HUDEP-2 (cell line): ENCODE results near the gene LIMA1.
"Not testable (repeated sequence)": the region's sequence is repeated elsewhere in the genome, so short reads cannot be mapped to it uniquely, and the experiment has no call there.

Experiments
- DNase-seq, 76 experiments: peaks; one replicate each; lab custom pipeline; 2025; ENCODE audit not compliant: unreplicated experiment in 76 of 76; lab: John Stamatoyannopoulos, UW

LIMA1 gene

DNA sequence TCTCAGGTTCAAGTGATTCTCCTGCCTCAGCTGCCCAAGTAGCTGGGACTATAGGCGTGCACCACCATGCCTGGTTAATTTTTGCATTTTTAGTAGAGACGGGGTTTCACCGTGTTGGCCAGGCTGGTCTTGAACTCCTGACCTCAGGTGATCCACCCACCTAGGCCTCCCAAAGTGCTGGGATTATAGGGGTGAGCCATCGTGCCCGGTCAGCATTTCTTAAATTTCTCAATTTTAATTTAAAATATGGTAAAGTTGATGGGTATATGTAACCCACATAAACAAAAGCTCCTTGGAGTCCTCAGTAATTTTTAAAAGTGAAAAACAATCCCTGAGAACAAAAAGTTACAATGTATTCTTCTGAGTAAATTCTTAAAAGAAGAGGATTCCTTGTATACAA, 128.4 kb downstream of the LIMA1 start:
- not testable (repeated sequence) for DNase-seq

DNA sequence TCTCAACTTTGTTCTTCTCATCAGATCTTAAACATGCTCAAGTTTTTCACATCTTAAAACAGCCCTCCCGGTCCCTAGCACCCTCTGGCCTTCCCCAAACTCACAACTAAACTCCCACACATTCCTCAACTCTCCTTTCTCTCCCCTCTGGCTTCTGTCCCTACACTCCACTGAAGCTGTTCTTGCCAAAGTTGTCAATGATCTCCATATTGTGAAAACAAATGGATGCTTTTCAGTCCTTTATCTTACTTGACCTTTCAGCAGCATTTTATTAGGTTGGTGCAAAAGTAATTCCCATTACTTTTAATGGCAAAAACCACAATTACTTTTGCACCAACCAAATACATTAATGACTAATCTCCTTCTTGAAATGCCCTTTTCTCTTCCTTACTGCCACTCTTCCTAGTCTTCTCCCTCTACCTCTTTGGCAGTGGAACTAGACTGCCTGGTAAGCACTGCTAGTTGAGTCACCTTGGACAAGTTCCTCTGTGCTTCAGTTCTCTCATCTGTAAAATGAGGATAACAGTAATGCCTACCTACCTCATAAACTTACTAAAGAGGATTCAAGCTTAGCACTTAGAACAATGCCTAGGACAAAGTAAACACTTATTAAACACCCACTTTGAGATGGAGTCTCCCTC, 132.2 kb downstream of the LIMA1 start:
- DNase-seq, result no peak

DNA sequence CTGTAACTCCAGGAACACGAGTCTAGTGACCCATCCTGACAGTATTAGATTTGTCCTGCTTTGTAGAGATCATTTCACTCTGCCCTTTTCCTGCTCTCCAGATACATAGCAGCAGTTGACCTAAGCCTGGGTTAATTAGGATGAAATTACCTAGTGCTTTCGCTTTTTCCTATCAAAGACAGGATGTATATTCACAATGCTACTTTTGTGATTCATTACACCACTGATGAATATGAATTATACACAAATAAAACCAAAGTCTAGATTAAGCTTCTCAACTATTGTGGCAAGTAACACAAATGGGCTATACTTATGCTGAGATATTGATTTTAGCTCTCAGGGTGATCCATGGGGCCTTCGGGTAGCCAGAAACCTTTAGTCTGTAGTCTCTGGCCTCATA, 134.0 kb downstream of the LIMA1 start:
- DNase-seq, result no peak

DNA sequence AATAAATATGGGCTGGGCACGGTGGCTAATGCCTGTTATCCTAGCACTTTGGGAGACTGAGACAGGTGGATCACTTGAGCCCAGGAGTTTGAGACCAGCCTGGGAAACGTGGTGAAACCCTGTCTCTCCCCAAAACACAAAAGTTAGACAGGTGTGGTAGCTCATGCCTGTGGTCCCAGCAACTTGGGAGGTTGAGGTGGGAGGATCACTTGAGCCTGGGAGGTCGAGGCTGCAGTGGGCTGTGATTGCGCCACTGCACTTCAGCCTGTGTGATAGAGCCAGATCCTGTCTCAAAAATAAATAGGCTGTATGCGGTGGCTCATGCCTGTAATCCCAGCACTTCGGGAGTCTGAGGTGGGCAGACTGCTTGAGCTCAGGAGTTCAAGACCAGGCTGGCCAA, 135.3 kb downstream of the LIMA1 start:
- DNase-seq, result not testable (repeated sequence)

DNA sequence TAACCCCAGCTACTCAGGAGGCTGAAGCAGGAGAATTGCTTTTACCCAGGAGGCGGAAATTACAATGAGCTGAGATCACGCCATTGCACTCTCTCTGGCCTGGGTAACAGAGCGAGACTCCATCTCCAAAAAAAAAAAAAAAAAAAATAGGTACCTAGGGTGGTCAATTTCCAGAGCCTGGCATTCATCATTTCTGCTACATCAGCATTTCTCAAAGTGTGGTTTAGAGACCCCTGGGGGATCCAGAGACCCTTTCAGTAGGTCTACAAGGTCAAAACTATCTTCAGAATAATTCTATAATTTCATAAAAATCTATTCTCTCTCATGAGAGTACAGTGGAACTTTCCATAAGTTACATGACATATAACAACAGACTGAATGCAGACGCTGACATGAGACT, 136.0 kb downstream of the LIMA1 start:
- DNase-seq, result no peak

DNA sequence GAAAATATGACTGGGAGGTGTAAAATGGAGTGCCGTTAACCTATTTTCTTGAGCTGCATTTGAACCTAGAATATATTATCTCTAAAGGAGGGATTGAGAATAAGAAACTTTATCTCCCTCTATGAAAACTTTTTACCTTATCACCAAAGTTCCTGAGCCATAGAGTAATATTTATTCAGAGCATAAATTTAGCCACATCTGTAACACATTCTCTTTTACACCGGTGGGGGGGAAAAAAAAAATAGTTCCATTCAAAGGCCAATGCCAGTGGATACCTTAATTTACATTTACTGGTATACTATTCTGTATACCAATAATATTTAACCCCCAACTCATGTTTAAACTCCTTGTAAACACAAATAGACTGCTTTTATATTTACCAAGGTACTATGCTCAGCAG, 137.9 kb downstream of the LIMA1 start:
- DNase-seq, result no peak

DNA sequence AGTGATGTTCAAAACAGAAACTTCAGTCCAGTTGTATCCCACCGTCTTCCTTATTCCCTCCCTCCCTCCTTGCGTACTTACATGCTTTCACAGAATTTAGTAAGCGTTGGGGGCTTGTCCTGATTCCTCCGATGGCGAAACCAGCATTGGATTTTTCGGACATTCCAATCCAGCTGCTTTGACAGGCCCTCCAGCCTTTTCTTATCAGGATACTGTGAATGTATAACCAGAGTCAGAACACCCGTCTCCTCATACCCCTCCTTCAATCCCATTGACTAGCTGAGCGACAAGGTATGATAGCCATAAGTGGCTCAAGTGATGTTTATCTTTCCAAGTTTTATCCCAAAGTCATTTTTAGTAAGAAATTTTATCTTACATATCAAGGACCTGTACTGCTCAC, 140.3 kb downstream of the LIMA1 start:
- DNase-seq, result no peak

DNA sequence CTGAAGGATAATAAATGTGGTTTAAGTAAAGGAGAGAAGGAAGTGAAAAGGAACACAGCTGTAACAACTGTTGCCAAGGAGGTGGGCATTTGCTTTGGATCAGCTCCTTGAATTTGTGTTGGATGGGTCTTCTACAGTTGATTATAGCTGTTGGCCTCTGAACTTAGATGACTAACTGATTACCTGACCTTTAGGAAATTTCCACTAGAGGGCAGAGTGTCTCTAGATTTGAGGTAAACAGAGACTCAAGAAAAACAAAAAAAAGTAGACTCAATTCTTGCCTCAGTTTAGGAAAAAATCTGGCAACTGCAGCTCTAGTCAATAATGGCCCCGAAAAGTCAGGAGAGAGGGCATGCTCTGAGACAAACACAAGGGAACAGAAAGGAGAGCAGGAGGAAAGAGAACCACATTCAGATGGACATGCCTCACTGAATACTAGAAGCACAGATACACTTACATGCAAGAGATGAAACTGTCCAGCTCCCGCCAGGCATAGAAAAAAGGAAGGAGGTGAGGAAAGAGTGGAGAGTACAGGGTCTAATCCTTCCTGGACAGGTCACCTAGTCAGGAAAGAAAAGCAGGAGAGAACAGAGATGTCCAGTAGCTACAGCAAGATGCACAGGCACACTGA, 150.7 kb downstream of the LIMA1 start:
- DNase-seq, result no peak

DNA sequence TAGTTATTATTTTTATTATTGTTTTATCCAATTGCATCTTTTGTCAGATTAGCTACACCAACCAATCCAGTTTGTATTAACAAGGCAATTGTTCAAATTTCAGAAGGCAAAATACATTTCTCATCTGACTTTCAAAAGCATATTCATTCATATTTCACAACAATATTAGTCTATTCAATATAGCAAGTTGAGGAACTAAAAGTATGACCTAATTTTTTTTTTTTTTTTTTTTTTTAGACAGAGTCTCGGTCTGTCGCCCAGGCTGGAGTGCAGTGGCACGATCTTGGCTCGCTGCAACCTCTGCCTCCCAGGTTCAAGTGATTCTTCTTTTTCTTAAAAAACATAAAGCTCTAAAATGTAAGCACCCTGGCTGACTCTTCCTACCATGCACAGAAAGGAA, 154.0 kb downstream of the LIMA1 start:
- no peak for DNase-seq

DNA sequence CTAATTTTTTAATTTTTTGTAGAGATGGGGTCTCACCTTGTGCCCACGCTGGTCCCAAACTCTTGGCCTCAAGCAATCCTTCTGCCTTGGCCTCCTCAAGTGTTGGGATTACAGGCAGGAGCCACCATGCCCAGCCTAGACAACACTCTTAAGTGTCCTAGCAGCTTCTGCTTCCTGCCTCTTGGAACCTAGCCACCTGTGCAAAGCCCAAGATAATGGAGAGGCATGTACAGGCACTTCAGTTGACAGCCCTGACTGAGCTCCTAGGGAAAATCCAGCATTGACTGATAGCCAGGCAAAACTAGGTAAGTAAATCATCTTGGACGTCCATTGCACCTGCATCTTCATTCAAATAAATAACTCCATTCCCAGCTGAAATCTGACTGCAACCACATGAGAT, 155.8 kb downstream of the LIMA1 start:
- no peak for DNase-seq
